Measurements from ENCODE around the gene CALN1.

The CALN1 gene

DNA sequence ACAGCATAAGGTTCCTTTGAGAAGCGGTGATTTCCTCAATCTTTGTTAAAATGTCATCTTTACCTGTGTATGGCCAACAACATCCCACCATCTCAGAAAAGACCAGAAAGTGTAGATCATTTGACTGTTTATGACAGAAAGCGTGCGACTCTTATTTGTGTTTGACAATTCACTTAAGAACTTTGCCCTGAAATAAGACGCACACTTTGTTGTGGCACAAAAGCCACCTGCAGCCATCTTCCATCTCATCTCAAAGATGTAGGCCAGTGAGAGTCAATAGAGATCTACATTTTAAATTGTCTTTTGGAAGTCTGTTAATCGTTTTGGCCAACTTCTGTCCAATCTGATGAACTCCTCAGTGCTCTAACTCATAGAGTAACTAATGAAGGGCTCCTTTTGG lies 114.0 kb downstream of the CALN1 start:
- no peak overlapping the region for H3K4me2 ChIP-seq (ENCODE audit: low read length)
- H3K27ac ChIP-seq (ENCODE audit: low read depth, low read length, poor library complexity, severe bottlenecking) = no peak overlapping the region
- H3K9ac ChIP-seq (ENCODE audit: low read length) = no peak overlapping the region
- H3K79me2 ChIP-seq (ENCODE audit: insufficient read depth, low read length) = no peaks in the 10 kb centered on the region
- no peak overlapping the region for H3K4me3 ChIP-seq (ENCODE audit: low read depth, low read length, poor library complexity, severe bottlenecking)
- no peaks in the 10 kb centered on the region for H3K9me2 ChIP-seq (ENCODE audit: low read depth, low read length)
- H3K36me3 ChIP-seq (ENCODE audit: insufficient read depth, low read length) = no peaks in the 10 kb centered on the region
- TF ChIP-seq, protein P1, sequence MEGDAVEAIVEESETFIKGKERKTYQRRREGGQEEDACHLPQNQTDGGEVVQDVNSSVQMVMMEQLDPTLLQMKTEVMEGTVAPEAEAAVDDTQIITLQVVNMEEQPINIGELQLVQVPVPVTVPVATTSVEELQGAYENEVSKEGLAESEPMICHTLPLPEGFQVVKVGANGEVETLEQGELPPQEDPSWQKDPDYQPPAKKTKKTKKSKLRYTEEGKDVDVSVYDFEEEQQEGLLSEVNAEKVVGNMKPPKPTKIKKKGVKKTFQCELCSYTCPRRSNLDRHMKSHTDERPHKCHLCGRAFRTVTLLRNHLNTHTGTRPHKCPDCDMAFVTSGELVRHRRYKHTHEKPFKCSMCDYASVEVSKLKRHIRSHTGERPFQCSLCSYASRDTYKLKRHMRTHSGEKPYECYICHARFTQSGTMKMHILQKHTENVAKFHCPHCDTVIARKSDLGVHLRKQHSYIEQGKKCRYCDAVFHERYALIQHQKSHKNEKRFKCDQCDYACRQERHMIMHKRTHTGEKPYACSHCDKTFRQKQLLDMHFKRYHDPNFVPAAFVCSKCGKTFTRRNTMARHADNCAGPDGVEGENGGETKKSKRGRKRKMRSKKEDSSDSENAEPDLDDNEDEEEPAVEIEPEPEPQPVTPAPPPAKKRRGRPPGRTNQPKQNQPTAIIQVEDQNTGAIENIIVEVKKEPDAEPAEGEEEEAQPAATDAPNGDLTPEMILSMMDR (IDR thresholded peaks at IDR 0.05; ENCODE audit: low read length) = no peak
- TF ChIP-seq EZH2 (IDR thresholded peaks at IDR 0.05; ENCODE audit: borderline replicate concordance, low read length) = no peak
- no peaks in the 10 kb centered on the region for H3K9me3 ChIP-seq (ENCODE audit: low read length)
- no peaks in the 10 kb centered on the region for H3K4me1 ChIP-seq (ENCODE audit: insufficient read depth, low read length, severe bottlenecking)
- no peak overlapping the region for H2AFZ ChIP-seq (ENCODE audit: low read length)
- no peaks in the 10 kb centered on the region for H3F3A ChIP-seq (ENCODE audit: insufficient read depth, low read length)
- H4K20me1 ChIP-seq (ENCODE audit: insufficient read depth, low read length) = no peaks in the 10 kb centered on the region
- no peaks in the 10 kb centered on the region for H3K27me3 ChIP-seq (ENCODE audit: insufficient read depth, low read length)

DNA sequence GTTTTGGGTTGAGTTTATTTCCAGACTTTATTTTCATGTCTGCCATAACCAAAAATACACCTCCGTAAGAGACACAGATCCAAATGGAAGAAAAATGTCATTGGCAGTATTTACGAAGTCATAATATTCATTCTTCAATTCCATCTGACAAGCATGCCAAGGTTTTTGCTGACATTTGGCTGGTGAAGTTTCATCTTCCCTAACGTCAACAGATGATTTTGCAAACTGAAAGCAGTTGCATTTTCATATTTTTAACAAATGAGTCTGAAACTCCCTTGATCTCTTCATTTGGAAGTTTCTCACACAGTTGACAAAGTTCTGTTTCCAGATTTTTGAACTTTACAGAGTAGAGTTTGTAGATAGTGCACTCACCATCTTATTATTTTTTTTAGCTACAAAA lies 114.5 kb downstream of the CALN1 start:
- no peak overlapping the region for H3K4me2 ChIP-seq (ENCODE audit: low read length)
- H3K9ac ChIP-seq (ENCODE audit: low read length) = no peak overlapping the region
- TF ChIP-seq, protein P1 (IDR thresholded peaks at IDR 0.05; ENCODE audit: low read length) = no peak
- TF ChIP-seq EZH2 (IDR thresholded peaks at IDR 0.05; ENCODE audit: borderline replicate concordance, low read length) = no peak
- no peaks in the 10 kb centered on the region for H3K4me1 ChIP-seq (ENCODE audit: insufficient read depth, low read length, severe bottlenecking)
- no peaks in the 10 kb centered on the region for H4K20me1 ChIP-seq (ENCODE audit: insufficient read depth, low read length)
- H3K9me2 ChIP-seq (ENCODE audit: low read depth, low read length) = no peaks in the 10 kb centered on the region
- H3K9me3 ChIP-seq (ENCODE audit: low read length) = no peaks in the 10 kb centered on the region
- no peak overlapping the region for H3K4me3 ChIP-seq (ENCODE audit: low read depth, low read length, poor library complexity, severe bottlenecking)
- H2AFZ ChIP-seq (ENCODE audit: low read length) = no peak overlapping the region
- H3K79me2 ChIP-seq (ENCODE audit: insufficient read depth, low read length) = no peaks in the 10 kb centered on the region
- H3K27ac ChIP-seq (ENCODE audit: low read depth, low read length, poor library complexity, severe bottlenecking) = no peak overlapping the region
- no peaks in the 10 kb centered on the region for H3K27me3 ChIP-seq (ENCODE audit: insufficient read depth, low read length)
- no peaks in the 10 kb centered on the region for H3F3A ChIP-seq (ENCODE audit: insufficient read depth, low read length)
- no peaks in the 10 kb centered on the region for H3K36me3 ChIP-seq (ENCODE audit: insufficient read depth, low read length)

DNA sequence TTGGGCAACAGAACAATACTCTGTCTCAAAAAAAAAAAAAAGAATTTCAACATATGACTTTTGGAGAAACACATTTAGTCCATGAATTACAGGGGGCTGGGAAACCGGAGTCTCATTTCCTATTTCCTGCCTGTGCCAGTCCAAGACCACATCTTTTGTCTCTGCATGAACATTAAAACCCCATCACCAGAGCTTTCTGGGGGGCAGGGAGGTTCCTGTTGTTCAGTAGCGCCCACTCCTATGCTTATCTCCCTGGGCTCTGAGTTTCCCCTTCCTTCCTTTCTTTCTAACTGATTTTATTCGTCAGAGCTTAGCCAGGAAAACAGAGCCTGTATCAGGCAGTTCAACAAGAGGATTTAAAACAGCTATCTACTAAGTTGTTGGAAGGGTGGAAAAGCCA lies 119.3 kb downstream of the CALN1 start:
- H2AFZ ChIP-seq (ENCODE audit: low read length) = no peak overlapping the region
- H3K9me3 ChIP-seq (ENCODE audit: low read length) = no peaks in the 10 kb centered on the region
- H3K4me3 ChIP-seq (ENCODE audit: low read depth, low read length, poor library complexity, severe bottlenecking) = no peak overlapping the region
- H3K4me2 ChIP-seq (ENCODE audit: low read length) = no peak overlapping the region
- no peak overlapping the region for H3K9ac ChIP-seq (ENCODE audit: low read length)
- TF ChIP-seq, protein P1 (IDR thresholded peaks at IDR 0.05; ENCODE audit: low read length) = no peak
- TF ChIP-seq EZH2 (IDR thresholded peaks at IDR 0.05; ENCODE audit: borderline replicate concordance, low read length) = no peak
- H3K36me3 ChIP-seq (ENCODE audit: insufficient read depth, low read length) = no peaks in the 10 kb centered on the region
- H3K27ac ChIP-seq (ENCODE audit: low read depth, low read length, poor library complexity, severe bottlenecking) = no peak overlapping the region
- no peaks in the 10 kb centered on the region for H3K4me1 ChIP-seq (ENCODE audit: insufficient read depth, low read length, severe bottlenecking)
- H3F3A ChIP-seq (ENCODE audit: insufficient read depth, low read length) = no peaks in the 10 kb centered on the region
- H3K79me2 ChIP-seq (ENCODE audit: insufficient read depth, low read length) = no peaks in the 10 kb centered on the region
- no peaks in the 10 kb centered on the region for H4K20me1 ChIP-seq (ENCODE audit: insufficient read depth, low read length)
- no peaks in the 10 kb centered on the region for H3K27me3 ChIP-seq (ENCODE audit: insufficient read depth, low read length)
- no peaks in the 10 kb centered on the region for H3K9me2 ChIP-seq (ENCODE audit: low read depth, low read length)
